ENCODE results near the gene POLG2.

POLG2 gene

GRCh38 chr17:64515829-64516228 lies 19.0 kb upstream of the POLG2 start:
- H3K27me3 Mint-ChIP-seq = no peaks in the 10 kb centered on the region
- peaks cover 35% of the 10 kb centered on the region for H3K4me1 Mint-ChIP-seq (ENCODE audit: low read depth)
- no peaks in the 10 kb centered on the region for H3K9me3 Mint-ChIP-seq (ENCODE audit: low read depth)
- peak overlapping the region; percentile 0 for H3K27ac Mint-ChIP-seq
- no peak overlapping the region for H3K4me3 Mint-ChIP-seq
- H3K36me3 Mint-ChIP-seq = peaks cover 4% of the 10 kb centered on the region

- H3K27ac Mint-ChIP-seq = peak overlapping the region; percentile 46
- peaks cover 37% of the 10 kb centered on the region for H3K4me1 Mint-ChIP-seq (ENCODE audit: low read depth)
- peaks cover 4% of the 10 kb centered on the region for H3K36me3 Mint-ChIP-seq
- no peaks in the 10 kb centered on the region for H3K27me3 Mint-ChIP-seq
- no peak overlapping the region for H3K4me3 Mint-ChIP-seq
- no peaks in the 10 kb centered on the region for H3K9me3 Mint-ChIP-seq (ENCODE audit: low read depth)
Measured at GRCh38 chr17:64515419-64515818, 18.6 kb upstream of the POLG2 start.

DNA sequence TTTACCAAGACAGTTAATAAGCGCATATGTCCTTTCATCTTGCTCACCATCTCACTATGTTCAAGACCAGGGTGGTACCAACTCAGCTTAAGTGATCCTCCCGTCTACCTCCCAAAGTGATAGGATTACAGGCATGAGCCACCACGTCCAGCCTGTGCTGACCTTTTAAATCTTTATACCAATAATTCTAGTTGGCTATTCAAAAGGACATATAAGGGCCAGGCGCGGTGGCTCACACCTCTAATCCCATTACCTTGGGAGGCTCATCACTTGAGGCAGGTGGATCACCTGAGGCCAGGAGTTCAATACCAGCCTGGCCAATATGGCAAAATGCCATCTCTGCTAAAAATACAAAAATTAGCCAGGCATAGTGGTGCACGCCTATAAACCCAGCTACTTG lies 12.3 kb upstream of the POLG2 start:
- Mint-ChIP-seq H3K4me3 (peak overlapping the region; percentile 66), H3K4me1 (ENCODE audit: low read depth) (peaks cover 46% of the 10 kb centered on the region), H3K36me3 (peaks cover 14% of the 10 kb centered on the region), H3K9me3 (ENCODE audit: low read depth) (no peaks in the 10 kb centered on the region), H3K27ac (no peak overlapping the region), H3K27me3 (no peaks in the 10 kb centered on the region)

GRCh38 chr17:64508683-64509082 lies 11.8 kb upstream of the POLG2 start:
- Mint-ChIP-seq H3K4me1 (ENCODE audit: low read depth) (peaks cover 50% of the 10 kb centered on the region), H3K27ac (no peak overlapping the region), H3K27me3 (no peaks in the 10 kb centered on the region), H3K9me3 (ENCODE audit: low read depth) (no peaks in the 10 kb centered on the region), H3K36me3 (peaks cover 17% of the 10 kb centered on the region), H3K4me3 (peak overlapping the region; percentile 100)

DNA sequence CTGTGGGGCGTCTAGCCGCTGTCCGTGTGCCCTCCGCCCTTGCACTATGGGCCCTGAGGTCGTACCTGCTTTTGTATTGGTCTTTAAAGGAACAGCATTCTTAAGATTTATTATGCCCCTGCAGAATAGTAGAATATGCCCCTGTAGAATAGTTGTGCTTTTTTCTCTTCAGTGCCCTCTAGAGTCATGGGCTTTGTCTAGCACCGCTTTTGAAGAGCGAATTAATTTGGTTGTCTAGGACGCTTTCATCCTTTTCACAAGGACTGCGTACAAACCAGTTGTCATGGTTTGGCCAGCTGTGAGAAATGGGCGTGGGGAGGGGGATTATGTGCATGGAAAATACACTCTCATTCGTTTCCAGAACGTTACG lies 10.5 kb upstream of the POLG2 start:
- peak overlapping the region; percentile 100 for H3K27ac Mint-ChIP-seq
- H3K9me3 Mint-ChIP-seq (ENCODE audit: low read depth) = no peaks in the 10 kb centered on the region
- peaks cover 24% of the 10 kb centered on the region for H3K36me3 Mint-ChIP-seq
- H3K4me1 Mint-ChIP-seq (ENCODE audit: low read depth) = peaks cover 56% of the 10 kb centered on the region
- peak overlapping the region; percentile 100 for H3K4me3 Mint-ChIP-seq
- no peaks in the 10 kb centered on the region for H3K27me3 Mint-ChIP-seq

- Mint-ChIP-seq H3K27me3 (no peaks in the 10 kb centered on the region), H3K4me1 (ENCODE audit: low read depth) (peaks cover 59% of the 10 kb centered on the region), H3K4me3 (peak within 1 kb of the TSS; percentile 100), H3K36me3 (peaks cover 30% of the 10 kb centered on the region), H3K9me3 (ENCODE audit: low read depth) (no peaks in the 10 kb centered on the region), H3K27ac (peak within 1 kb of the TSS; percentile 100)
Measured at GRCh38 chr17:64506576-64507412, 9.9 kb upstream of the POLG2 start, which contains the start of gene CEP95. Gene CEP95 (plus strand): TSS chr17:64506977. CDS start chr17:64507098, 121 bp downstream.

- Mint-ChIP-seq H3K4me1 (ENCODE audit: low read depth) (peaks cover 61% of the 10 kb centered on the region), H3K27me3 (no peaks in the 10 kb centered on the region), H3K36me3 (peaks cover 32% of the 10 kb centered on the region), H3K27ac (peak within 1 kb of the TSS; percentile 100), H3K9me3 (ENCODE audit: low read depth) (no peaks in the 10 kb centered on the region), H3K4me3 (peak within 1 kb of the TSS; percentile 100)
Measured at GRCh38 chr17:64506201-64506575, 9.3 kb upstream of the POLG2 start, which contains the start of gene DDX5. Gene DDX5 (minus strand): TSS chr17:64506289. CDS start chr17:64506119, 170 bp downstream.

GRCh38 chr17:64505340-64506200 lies 8.7 kb upstream of the POLG2 start:
- H3K4me1 Mint-ChIP-seq (ENCODE audit: low read depth) = peaks cover 63% of the 10 kb centered on the region
- H3K36me3 Mint-ChIP-seq = peaks cover 32% of the 10 kb centered on the region
- no peaks in the 10 kb centered on the region for H3K27me3 Mint-ChIP-seq

GRCh38 chr17:64504769-64505339 lies 8.0 kb upstream of the POLG2 start:
- Mint-ChIP-seq H3K4me3 (peak overlapping the region; percentile 100), H3K9me3 (ENCODE audit: low read depth) (no peaks in the 10 kb centered on the region), H3K27me3 (no peaks in the 10 kb centered on the region), H3K36me3 (peaks cover 35% of the 10 kb centered on the region), H3K27ac (peak overlapping the region; percentile 92), H3K4me1 (ENCODE audit: low read depth) (peaks cover 66% of the 10 kb centered on the region)

More at GRCh38 chr17:64505340-64506200, 8.7 kb upstream of the POLG2 start:
- Mint-ChIP-seq H3K27ac (peak overlapping the region; percentile 100), H3K9me3 (ENCODE audit: low read depth) (no peaks in the 10 kb centered on the region), H3K4me3 (peak overlapping the region; percentile 100)

DNA sequence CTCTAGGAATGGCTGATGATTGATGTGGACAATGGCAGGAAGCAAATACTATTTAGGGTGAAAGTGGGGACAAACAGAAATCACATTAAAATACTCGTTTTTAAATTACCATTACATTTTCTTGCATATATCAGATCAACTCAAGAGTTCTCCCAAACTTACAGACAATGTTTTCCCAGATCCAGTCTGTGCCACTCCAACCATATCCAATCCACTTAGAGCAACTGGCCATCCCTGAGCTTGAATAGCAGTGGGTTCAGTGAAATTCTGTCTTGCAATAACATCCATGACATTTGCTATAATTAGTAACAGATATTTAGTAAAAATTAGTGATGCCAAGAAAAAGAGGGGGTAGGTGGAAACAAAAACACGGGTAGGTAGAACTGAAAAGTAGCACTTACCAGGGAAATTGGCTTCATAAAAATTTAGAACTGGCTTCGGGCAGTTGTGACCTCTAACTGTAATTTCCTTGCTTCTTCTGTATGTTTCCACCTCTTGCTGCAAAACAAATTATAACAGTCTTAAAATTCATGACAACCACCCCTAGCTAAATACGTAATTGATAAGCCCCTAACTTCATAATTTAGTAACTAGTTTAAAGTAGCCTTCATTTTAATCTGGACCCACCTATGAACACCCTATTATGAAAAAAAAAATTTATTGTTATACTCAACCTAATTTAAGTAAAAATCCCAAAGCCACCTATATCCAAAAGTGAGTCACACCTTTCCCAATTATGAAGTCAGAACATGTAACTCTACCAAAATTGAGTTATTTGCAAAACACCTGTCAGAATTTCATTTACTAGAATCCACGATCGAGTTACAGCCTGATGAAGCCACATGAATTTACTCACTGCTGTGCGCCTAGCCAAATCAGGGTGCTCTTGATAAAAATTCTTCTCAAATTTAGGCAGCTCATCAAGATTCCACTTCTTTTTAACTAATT lies 7.2 kb upstream of the POLG2 start:
- peak overlapping the region; percentile 92 for H3K27ac Mint-ChIP-seq
- H3K36me3 Mint-ChIP-seq = peaks cover 37% of the 10 kb centered on the region
- H3K4me3 Mint-ChIP-seq = peak overlapping the region; percentile 100
- no peaks in the 10 kb centered on the region for H3K27me3 Mint-ChIP-seq
- H3K9me3 Mint-ChIP-seq (ENCODE audit: low read depth) = no peaks in the 10 kb centered on the region
- peaks cover 71% of the 10 kb centered on the region for H3K4me1 Mint-ChIP-seq (ENCODE audit: low read depth)

DNA sequence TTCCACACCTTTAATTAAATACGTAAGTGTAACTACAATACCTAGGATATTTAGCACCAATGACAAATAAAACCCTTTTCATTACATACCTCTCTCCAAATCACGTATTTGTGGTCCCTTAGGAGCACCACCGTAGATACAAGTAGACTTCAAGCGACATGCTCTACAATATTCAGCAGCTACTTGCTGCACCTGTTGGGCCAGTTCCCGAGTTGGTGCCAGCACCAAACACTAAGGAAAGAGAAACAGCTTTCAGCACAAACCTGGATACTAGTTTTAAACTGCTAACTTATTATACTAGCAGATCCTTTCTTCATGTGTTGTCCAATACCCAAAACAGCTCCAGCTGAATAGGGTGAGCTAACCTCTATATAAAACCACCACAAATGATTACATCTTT lies 6.5 kb upstream of the POLG2 start:
- H3K27me3 Mint-ChIP-seq = no peaks in the 10 kb centered on the region
- H3K27ac Mint-ChIP-seq = peak overlapping the region; percentile 92
- no peaks in the 10 kb centered on the region for H3K9me3 Mint-ChIP-seq (ENCODE audit: low read depth)
- peaks cover 72% of the 10 kb centered on the region for H3K4me1 Mint-ChIP-seq (ENCODE audit: low read depth)
- H3K4me3 Mint-ChIP-seq = peak overlapping the region; percentile 100
- H3K36me3 Mint-ChIP-seq = peaks cover 37% of the 10 kb centered on the region

DNA sequence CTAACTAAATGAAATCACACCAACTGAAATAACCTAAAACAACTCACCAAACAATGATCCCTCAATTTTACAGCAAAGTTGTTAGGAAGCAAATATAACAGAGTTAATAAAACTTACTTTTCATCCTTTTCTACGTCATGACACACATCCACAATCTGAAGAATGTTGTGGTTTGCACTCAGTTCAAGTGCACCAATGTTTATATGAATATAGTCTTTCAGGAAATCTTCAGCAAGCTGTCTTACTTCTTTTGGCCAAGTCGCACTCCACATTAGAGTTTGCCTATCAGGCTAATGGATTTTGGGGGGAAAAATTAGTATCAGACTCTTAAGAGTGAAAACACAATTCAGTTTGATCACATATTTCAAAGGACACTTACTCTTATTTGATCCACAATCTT lies 6.0 kb upstream of the POLG2 start:
- H3K27ac Mint-ChIP-seq = peak overlapping the region; percentile 92
- peak overlapping the region; percentile 100 for H3K4me3 Mint-ChIP-seq
- peaks cover 72% of the 10 kb centered on the region for H3K4me1 Mint-ChIP-seq (ENCODE audit: low read depth)
- peaks cover 37% of the 10 kb centered on the region for H3K36me3 Mint-ChIP-seq
- no peaks in the 10 kb centered on the region for H3K27me3 Mint-ChIP-seq
- no peaks in the 10 kb centered on the region for H3K9me3 Mint-ChIP-seq (ENCODE audit: low read depth)

- peak overlapping the region; percentile 92 for H3K27ac Mint-ChIP-seq
- peaks cover 74% of the 10 kb centered on the region for H3K4me1 Mint-ChIP-seq (ENCODE audit: low read depth)
- no peaks in the 10 kb centered on the region for H3K27me3 Mint-ChIP-seq
- peaks cover 36% of the 10 kb centered on the region for H3K36me3 Mint-ChIP-seq
- no peaks in the 10 kb centered on the region for H3K9me3 Mint-ChIP-seq (ENCODE audit: low read depth)
- peak overlapping the region; percentile 100 for H3K4me3 Mint-ChIP-seq
Measured at GRCh38 chr17:64502021-64502420, 5.2 kb upstream of the POLG2 start.

Measured in activated naive CD8-positive, alpha-beta T cell (primary cell).